B cell (primary cell): ENCODE data around the gene INO80C. TPM values are rescaled to one million over a fixed set of nuclear protein-coding genes. Genes with fewer than 3 reads are reported as not detected.

Experiments used
- ATAC-seq: fragments of 200-7000 bp; cut with Tn5 transposase; one replicate; pipeline ENCODE4 v1.10.0; 2021; ENCODE audit warnings: low read depth, mild to moderate bottlenecking, moderate number of reproducible peaks, moderate library complexity
- CTCF ChIA-PET: fragments of 350-600 bp; sonication (Branson Sonifier 250); formaldehyde crosslinking; loops from one replicate; lab custom pipeline; 2021; ENCODE audit warnings: antibody characterized with exemption, inconsistent platforms; lab: Charles Lee
- POLR2A ChIA-PET: fragments of 350-600 bp; sonication (Branson Sonifier 250); formaldehyde crosslinking; loops from one replicate; lab custom pipeline; 2021; ENCODE audit warnings: antibody characterized with exemption; lab: Charles Lee
- DNase-seq: peaks from one replicate; pipeline ENCODE4 v3.0.0; 2013
- H2AFZ ChIP-seq: 2 replicates; pipeline ENCODE4 v1.6.1; 2012; ENCODE audit warnings: mild to moderate bottlenecking, low read depth, low read length; ENCODE audit not compliant: insufficient read depth, poor library complexity, severe bottlenecking
- H3K27ac ChIP-seq, 2 donors: 1 replicate in 1 of 2; 2 replicates in 1 of 2; pipeline ENCODE4 v1.5.1; 2012 to 2013; ENCODE audit warnings: low read length in 2 of 2, mild to moderate bottlenecking in 2 of 2, moderate library complexity in 1 of 2
- H3K27me3 ChIP-seq, 4 experiments: fragments of 200-600 bp in 1 of 4; sonication (generic) in 1 of 4; replicated peaks in 1 of 4; 1 replicate in 2 of 4; 2 replicates in 2 of 4; pipeline versions ENCODE4 v1.6.1 to v1.7.0; 2013 to 2016; ENCODE audit warnings: low read length in 3 of 4, mild to moderate bottlenecking in 2 of 4, mixed read lengths in 1 of 4, moderate library complexity in 1 of 4; ENCODE audit not compliant: insufficient read depth in 4 of 4, control insufficient read depth in 3 of 4; ENCODE audit errors: control extremely low read depth in 1 of 4
- H3K36me3 ChIP-seq, 2 experiments: replicated peaks in 1 of 2; 1 replicate in 1 of 2; 2 replicates in 1 of 2; pipeline versions ENCODE4 v1.6.1 to v1.7.1; 2013; ENCODE audit warnings: low read length in 1 of 2; ENCODE audit not compliant: insufficient read depth in 2 of 2, control insufficient read depth in 1 of 2; ENCODE audit errors: control extremely low read depth in 1 of 2, extremely low read depth in 1 of 2
- H3K4me1 ChIP-seq, 2 donors: fragments of 200-600 bp in 1 of 2; sonication (generic) in 1 of 2; 1 replicate in 1 of 2; 2 replicates in 1 of 2; pipeline versions ENCODE4 v1.5.1 to v1.6.1; 2013 to 2017; ENCODE audit warnings: low read length in 2 of 2; ENCODE audit not compliant: control insufficient read depth in 2 of 2, insufficient read depth in 2 of 2
- H3K4me2 ChIP-seq: replicated peaks from 2 replicates; pipeline ENCODE3; 2012; ENCODE audit warnings: mild to moderate bottlenecking, low read depth, low read length; ENCODE audit not compliant: poor library complexity, severe bottlenecking
- H3K4me3 ChIP-seq, 5 experiments: fragments of 200-600 bp in 1 of 5; sonication (generic) in 1 of 5; 1 replicate in 3 of 5; 2 replicates in 2 of 5; pipeline versions ENCODE4 v1.5.1 to v1.7.0; 2011 to 2016; ENCODE audit warnings: low read length in 4 of 5, mild to moderate bottlenecking in 4 of 5, low read depth in 2 of 5, control low read depth in 1 of 5, moderate library complexity in 1 of 5; ENCODE audit not compliant: insufficient read depth in 1 of 5; ENCODE audit errors: control extremely low read depth in 1 of 5, extremely low read depth in 1 of 5
- H3K79me2 ChIP-seq: fragments of 200-600 bp; sonication (generic); one replicate; pipeline ENCODE4 v1.6.0; 2016; ENCODE audit warnings: low read length; ENCODE audit not compliant: control insufficient read depth, insufficient read depth
- H3K9ac ChIP-seq: fragments of 200-600 bp; sonication (generic); 2 replicates; pipeline ENCODE4 v1.6.1; 2017; ENCODE audit warnings: mild to moderate bottlenecking, low read length, moderate library complexity
- H3K9me3 ChIP-seq, 3 donors: one replicate each; pipeline versions ENCODE4 v1.6.1 to v1.7.1; 2013; ENCODE audit warnings: low read length in 2 of 3; ENCODE audit not compliant: control insufficient read depth in 2 of 3, insufficient read depth in 1 of 3; ENCODE audit errors: control extremely low read depth in 1 of 3
- H4K20me1 ChIP-seq: 2 replicates; pipeline ENCODE4 v1.6.0; 2012; ENCODE audit warnings: mild to moderate bottlenecking, low read length; ENCODE audit not compliant: insufficient read depth, control insufficient read depth, poor library complexity, severe bottlenecking
- H3K27ac Mint-ChIP-seq: one replicate; pipeline ENCODE4 v1.8.0; 2021; ENCODE audit warnings: mixed read lengths
- H3K27me3 Mint-ChIP-seq: one replicate; pipeline ENCODE4 v1.8.0; 2021; ENCODE audit warnings: mixed read lengths
- H3K4me1 Mint-ChIP-seq: one replicate; pipeline ENCODE4 v1.8.0; 2021; ENCODE audit warnings: mixed read lengths
- H3K4me3 Mint-ChIP-seq: one replicate; pipeline ENCODE4 v1.8.0; 2021; ENCODE audit warnings: mixed read lengths
- H3K9me3 Mint-ChIP-seq: one replicate; pipeline ENCODE4 v1.8.0; 2022; ENCODE audit warnings: mixed read lengths; ENCODE audit not compliant: insufficient read depth
- CTCF ChIP-seq: fragments of 200-600 bp; IDR thresholded peaks from one replicate; pipeline ENCODE4 v1.8.0; 2022; ENCODE audit warnings: antibody characterized with exemption, mild to moderate bottlenecking
- EZH2 ChIP-seq: IDR thresholded peaks from 2 replicates; pipeline ENCODE4 v1.6.1; 2012; ENCODE audit warnings: borderline replicate concordance, low read depth, mild to moderate bottlenecking, moderate library complexity, low read length; ENCODE audit not compliant: insufficient read depth, poor library complexity, severe bottlenecking
- whole genome bisulfite sequencing: methylation state at CpG from one replicate; pipeline ENCODE4 v1.1.5; 2013; ENCODE audit warnings: missing lambda C conversion rate; ENCODE audit not compliant: insufficient coverage; 5-methylcytosine and 5-hydroxymethylcytosine counted together
- intact Hi-C: fragments of 100-400 bp; cut with micrococcal nuclease; formaldehyde crosslinking; loops from one replicate; pipeline ENCODE4 v1.10.0; 2022
- polyA plus RNA-seq: library from polyadenylated mRNA; depleted of rRNA; stranded (reverse); fragments of >200 nt; gene quantifications from 2 replicates; pipeline ENCODE4 v1.2.3, GENCODE V29; 2012
- total RNA-seq, 2 donors: library from RNA; stranded (reverse); fragments of 120-200 nt in 1 of 2; gene quantifications; 1 replicate in 1 of 2; 2 replicates in 1 of 2; pipeline versions ENCODE4 v1.2.3 to v1.2.4, GENCODE V29; 2013 to 2022

Gene INO80C
- total and polyA plus RNA-seq, 2 donors (not counting 1 experiment from before 2014, with no cell fraction given): 18.2 to 37.9 TPM

- ATAC-seq (no peak), DNase-seq (no peak)
- no peaks in the 10 kb centered on the region for H4K20me1 ChIP-seq
- H2AFZ ChIP-seq: no peak overlapping the region
- Mint-ChIP-seq H3K9me3 (no peaks in the 10 kb centered on the region), H3K4me3 (no peak overlapping the region), H3K27ac (no peak overlapping the region), H3K4me1 (peaks cover 32% of the 10 kb centered on the region), H3K27me3 (no peaks in the 10 kb centered on the region)
- no peaks in the 10 kb centered on the region for H3K79me2 ChIP-seq
- no peak overlapping the region for H3K9ac ChIP-seq
- no peaks in the 10 kb centered on the region for H3K9me3 ChIP-seq
- peaks cover 13 to 17% of the 10 kb centered on the region in 2 donors for H3K4me1 ChIP-seq
- WGBS: 40% methylated on average over 1 of the region's 5 CpGs
- CTCF ChIA-PET: no interaction called here
- H3K36me3 ChIP-seq: peaks cover 0 to 3% of the 10 kb centered on the region in 2 experiments
- H3K27me3 ChIP-seq: no peaks in the 10 kb centered on the region
- intact Hi-C loops: no loop called here
- no peak overlapping the region for H3K27ac ChIP-seq
- no peak overlapping the region for H3K4me2 ChIP-seq
- TF ChIP-seq CTCF (no peak), EZH2 (no peak)
- POLR2A ChIA-PET: no interaction called here
- H3K4me3 ChIP-seq: no peak overlapping the region
Measured at GRCh38 chr18:35463050-35463449, 34.7 kb downstream of the INO80C start.

GRCh38 chr18:35460736-35461161 lies 37.0 kb downstream of the INO80C start:
- no peak overlapping the region for H3K9ac ChIP-seq
- no peaks in the 10 kb centered on the region for H3K9me3 ChIP-seq
- intact Hi-C loops: no loop called here
- no peak overlapping the region for H3K4me3 ChIP-seq
- no peaks in the 10 kb centered on the region for H3K79me2 ChIP-seq
- POLR2A ChIA-PET: no interaction called here
- H3K4me1 Mint-ChIP-seq: peaks cover 9% of the 10 kb centered on the region
- H3K4me2 ChIP-seq: no peak overlapping the region
- no peak overlapping the region for H3K27ac Mint-ChIP-seq
- no peak for TF ChIP-seq EZH2
- TF ChIP-seq CTCF: no peak
- no peak for ATAC-seq
- no peaks in the 10 kb centered on the region for H4K20me1 ChIP-seq
- H3K36me3 ChIP-seq: no peaks in the 10 kb centered on the region
- no peak overlapping the region for H2AFZ ChIP-seq
- no peaks in the 10 kb centered on the region for H3K4me1 ChIP-seq
- no peak for DNase-seq
- H3K27me3 Mint-ChIP-seq: no peaks in the 10 kb centered on the region
- H3K4me3 Mint-ChIP-seq: no peak overlapping the region
- WGBS: 100% methylated on average over 1 of the region's 1 CpG
- CTCF ChIA-PET: no interaction called here
- no peak overlapping the region for H3K27ac ChIP-seq
- H3K9me3 Mint-ChIP-seq: no peaks in the 10 kb centered on the region
- no peaks in the 10 kb centered on the region for H3K27me3 ChIP-seq
